ENCODE data around the gene CPB2.

DNA sequence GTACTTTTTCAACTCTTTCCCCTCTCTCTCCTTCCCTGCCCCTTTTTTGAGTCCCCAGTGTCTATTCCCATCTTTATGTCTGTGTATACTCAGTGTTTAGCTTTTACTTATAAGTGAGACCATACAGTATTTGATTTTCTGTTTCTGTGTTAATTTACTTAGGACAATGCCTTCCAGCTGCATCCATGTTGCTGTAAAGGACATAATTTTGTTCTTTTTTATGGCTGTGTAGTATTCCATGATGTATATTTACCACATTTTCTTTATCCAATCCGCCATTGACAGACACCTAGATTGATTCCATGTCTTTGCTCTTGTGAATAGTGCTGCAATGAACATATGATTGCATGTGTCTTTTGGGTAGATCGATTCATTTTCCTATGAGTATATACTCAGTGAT is 41.5 kb downstream of the CPB2 start:
- TF ChIP-seq CEBPB (IDR thresholded peaks at IDR 0.05) (no peak), EP300 (IDR thresholded peaks at IDR 0.05; ENCODE audit: borderline replicate concordance) (no peak), FOXM1 (IDR thresholded peaks at IDR 0.05; ENCODE audit: borderline replicate concordance, low read depth) (no peak), USF1 (IDR thresholded peaks at IDR 0.05) (no peak), TAF1 (IDR thresholded peaks at IDR 0.05; ENCODE audit: low read depth) (no peak), CREB1 (IDR thresholded peaks at IDR 0.05; ENCODE audit: low read depth) (no peak), EGR1 (IDR thresholded peaks at IDR 0.05) (no peak), ZBTB7A (IDR thresholded peaks at IDR 0.05; ENCODE audit: low read depth) (no peak), RAD21 (IDR thresholded peaks at IDR 0.05; ENCODE audit: low read depth) (no peak), YY1 (IDR thresholded peaks at IDR 0.05; ENCODE audit: low read depth) (no peak), NFIC (IDR thresholded peaks at IDR 0.05) (no peak), TEAD4 (IDR thresholded peaks at IDR 0.05) (no peak)
- TF ChIP-seq, protein P1, sequence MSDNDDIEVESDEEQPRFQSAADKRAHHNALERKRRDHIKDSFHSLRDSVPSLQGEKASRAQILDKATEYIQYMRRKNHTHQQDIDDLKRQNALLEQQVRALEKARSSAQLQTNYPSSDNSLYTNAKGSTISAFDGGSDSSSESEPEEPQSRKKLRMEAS (IDR thresholded peaks at IDR 0.05): no peak
- TF ChIP-seq, protein P2, sequence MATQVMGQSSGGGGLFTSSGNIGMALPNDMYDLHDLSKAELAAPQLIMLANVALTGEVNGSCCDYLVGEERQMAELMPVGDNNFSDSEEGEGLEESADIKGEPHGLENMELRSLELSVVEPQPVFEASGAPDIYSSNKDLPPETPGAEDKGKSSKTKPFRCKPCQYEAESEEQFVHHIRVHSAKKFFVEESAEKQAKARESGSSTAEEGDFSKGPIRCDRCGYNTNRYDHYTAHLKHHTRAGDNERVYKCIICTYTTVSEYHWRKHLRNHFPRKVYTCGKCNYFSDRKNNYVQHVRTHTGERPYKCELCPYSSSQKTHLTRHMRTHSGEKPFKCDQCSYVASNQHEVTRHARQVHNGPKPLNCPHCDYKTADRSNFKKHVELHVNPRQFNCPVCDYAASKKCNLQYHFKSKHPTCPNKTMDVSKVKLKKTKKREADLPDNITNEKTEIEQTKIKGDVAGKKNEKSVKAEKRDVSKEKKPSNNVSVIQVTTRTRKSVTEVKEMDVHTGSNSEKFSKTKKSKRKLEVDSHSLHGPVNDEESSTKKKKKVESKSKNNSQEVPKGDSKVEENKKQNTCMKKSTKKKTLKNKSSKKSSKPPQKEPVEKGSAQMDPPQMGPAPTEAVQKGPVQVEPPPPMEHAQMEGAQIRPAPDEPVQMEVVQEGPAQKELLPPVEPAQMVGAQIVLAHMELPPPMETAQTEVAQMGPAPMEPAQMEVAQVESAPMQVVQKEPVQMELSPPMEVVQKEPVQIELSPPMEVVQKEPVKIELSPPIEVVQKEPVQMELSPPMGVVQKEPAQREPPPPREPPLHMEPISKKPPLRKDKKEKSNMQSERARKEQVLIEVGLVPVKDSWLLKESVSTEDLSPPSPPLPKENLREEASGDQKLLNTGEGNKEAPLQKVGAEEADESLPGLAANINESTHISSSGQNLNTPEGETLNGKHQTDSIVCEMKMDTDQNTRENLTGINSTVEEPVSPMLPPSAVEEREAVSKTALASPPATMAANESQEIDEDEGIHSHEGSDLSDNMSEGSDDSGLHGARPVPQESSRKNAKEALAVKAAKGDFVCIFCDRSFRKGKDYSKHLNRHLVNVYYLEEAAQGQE (IDR thresholded peaks at IDR 0.05; ENCODE audit: low read depth): no peak

Measured in Ishikawa (cell line).